Left colon (tissue), 2 donors: ENCODE data around the gene CD84. TPM values are rescaled to one million over a fixed set of nuclear protein-coding genes. Genes with fewer than 3 reads are reported as not detected.
"Not testable (repeated sequence)": the region's sequence is repeated elsewhere in the genome, so short reads cannot be mapped to it uniquely, and the experiment has no call there.

Experiments
- ATAC-seq: fragments of 200-7000 bp; cut with Tn5 transposase; one replicate; pipeline ENCODE4 v1.9.1; 2020; ENCODE audit warnings: mild to moderate bottlenecking, moderate library complexity
- DNase-seq, 2 donors: peaks; one replicate each; pipeline ENCODE4 v3.0.0-alpha.2; 2020
- intact Hi-C, 2 donors: fragments of 100-400 bp; cut with DNase I in 1 of 2; cut with micrococcal nuclease in 1 of 2; formaldehyde crosslinking; loops; one replicate each; pipeline versions ENCODE4 v1.11.2 to v1.14.0; 2022; cut with DNase I, micrococcal nuclease
- total RNA-seq, 2 donors: library from RNA; stranded (reverse); fragmentation: NEBNext Ultra II Directional; extraction: Animal tissue kit (Norgen Biotek cat#: 25700); gene quantifications; one replicate each; pipeline ENCODE4 v1.2.1, GENCODE V29; 2021
- donor health status: DM: no; HTN: no; CAD: no.
- donor health status: DM: yes; HTN: yes; CAD: no.

The CD84 gene
- total RNA-seq, 2 donors from 2014 or later = 2.1 to 6.2 TPM

DNA sequence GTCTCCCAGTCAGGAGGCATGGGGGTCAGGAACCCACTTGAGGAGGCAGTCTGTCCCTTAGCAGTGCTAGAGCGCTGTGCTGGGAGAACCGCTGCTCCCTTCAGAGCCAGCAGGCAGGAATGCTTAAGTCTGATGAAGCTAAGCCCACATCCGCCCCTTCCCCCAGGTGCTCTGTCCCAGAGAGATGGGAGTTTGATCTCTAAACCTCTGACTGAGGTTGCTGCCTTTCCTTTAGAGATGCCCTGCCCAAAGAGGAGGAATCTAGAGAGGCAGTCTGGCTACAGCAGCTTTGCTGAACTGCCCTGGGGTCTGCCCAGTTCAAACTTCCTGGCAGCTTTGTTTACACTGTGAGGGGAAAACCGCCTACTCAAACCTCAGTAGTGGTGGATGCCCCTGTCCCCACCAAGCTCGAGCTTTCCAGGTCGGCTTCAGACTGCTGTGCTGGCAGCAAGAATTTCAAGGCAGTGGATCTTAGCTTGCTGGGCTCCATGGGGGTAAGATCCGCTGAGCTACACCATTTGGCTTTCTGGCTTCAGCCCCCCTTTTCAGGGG lies 49.8 kb downstream of the CD84 start:
- intact Hi-C loops, ATAC-seq, DNase-seq: not testable (repeated sequence)

DNA sequence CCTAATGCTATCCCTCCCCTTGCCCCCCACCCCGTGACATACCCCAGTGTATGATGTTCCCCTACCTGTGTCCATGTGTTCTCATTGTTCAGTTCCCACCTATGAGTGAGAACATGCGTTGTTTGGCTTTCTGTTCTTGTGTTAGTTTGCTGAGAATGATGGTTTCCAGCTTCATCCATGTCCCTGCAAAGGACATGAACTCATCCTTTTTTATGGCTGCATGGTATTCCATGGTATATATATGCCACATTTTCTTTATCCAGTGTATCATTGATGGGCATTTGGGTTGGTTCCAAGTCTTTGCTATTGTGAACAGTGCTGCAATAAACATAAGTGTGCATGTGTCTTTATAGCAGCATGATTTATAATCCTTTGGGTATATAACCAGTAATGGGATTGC lies 55.5 kb downstream of the CD84 start:
- intact Hi-C loops, ATAC-seq, DNase-seq: not testable (repeated sequence)

DNA sequence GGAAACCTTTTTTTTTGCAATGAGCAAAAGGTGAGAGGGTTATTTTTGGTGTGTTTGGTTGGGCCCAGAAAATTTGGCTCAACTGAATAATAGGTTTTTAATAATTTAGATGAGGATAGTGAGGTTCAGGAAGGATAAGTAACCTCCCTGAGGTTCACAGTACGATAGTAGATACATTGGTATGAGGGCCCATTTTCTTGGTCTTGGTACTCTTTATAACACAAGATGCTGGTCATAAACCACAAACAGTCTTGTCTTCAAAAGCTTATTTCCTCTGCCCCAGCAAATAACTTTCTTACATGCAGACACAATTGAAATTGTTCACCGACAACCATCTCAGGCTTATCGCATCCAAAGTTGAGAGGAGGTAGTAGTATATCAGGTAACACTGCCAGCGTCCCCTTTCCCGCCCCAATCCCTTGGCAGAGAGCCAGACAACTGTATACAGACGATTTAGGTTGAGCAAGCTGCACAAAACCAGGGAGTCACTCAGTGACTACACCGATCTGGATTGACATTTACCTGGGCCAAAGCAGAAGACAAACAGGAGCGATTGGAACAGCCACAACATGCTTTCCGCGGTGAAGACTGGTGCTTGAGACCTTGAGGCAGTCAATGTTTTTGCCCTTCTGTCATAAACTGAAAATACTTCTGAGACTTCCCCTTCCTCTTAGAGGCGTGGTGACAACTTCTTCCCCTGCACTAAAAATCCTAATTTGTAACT lies 56.5 kb downstream of the CD84 start, which contains the start of gene SLAMF6:
Gene SLAMF6, minus strand, starts transcription at position 634 of the 724 bp plus-strand sequence. Its CDS starts 63 bp downstream, at position 571.
- intact Hi-C loops = no loop called here
- DNase-seq (peak in 1 of 2 donors; percentile 45), ATAC-seq (peak; percentile 74)

DNA sequence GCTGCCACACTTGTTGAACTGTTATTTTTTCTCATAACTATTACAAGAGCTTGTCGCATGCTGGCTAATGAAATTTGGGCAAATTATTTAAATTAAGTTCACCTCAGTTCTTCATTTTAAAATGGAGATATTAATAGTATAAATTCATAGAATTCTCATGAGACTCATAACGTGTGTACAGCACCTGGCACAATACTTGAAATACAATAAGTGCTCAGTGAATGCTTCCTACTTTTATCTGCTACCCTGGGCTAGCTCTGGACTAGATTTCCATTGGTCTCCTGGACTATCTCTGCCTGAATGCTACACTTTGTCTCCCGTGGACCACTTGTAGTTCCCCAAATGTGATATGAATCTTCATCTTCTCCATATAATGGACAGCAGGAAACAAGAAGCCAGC lies 57.2 kb downstream of the CD84 start:
- no peak for ATAC-seq
- intact Hi-C loops = no loop called here
- DNase-seq = no peak

DNA sequence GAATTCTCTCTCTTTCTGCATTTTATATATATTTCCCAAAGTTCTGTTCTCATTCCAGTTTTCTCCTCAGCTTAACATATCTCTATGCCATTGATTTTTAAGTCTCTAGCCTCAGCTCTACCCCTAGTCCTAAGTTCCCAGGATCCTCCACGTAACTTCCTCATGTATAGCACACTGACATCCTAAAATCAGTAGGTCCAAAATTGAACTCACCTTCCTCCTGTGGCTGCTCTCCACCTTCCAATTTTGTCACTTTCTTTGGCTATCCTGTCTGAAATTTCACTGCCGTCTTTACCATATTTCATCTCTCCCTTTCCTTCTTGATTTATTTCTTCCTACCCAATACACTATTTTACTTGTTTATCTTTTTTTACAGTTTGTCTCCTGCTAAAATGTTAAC lies 57.7 kb downstream of the CD84 start:
- DNase-seq (no peak), ATAC-seq (no peak)
- intact Hi-C loops = no loop called here

DNA sequence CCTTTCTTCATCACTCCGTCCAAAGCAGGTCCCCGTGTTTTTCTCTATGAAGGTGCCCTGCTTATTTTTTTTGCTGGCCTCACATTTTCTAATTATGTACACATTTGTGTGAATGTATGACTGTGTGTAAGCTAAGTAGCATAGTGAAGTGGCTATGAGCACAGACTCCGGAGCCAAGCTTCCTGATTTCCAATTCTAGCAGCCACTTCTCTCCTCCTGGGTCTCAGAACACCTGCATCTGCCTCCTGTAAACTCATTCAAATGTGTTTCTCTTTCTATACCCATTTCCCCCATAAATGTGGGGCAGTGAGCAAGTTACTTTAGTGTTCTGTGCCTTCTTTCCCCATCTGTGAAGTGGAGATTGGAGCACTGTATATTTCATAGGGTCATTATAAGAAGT lies 58.3 kb downstream of the CD84 start:
- DNase-seq (no peak), ATAC-seq (no peak)
- intact Hi-C loops = no loop called here

DNA sequence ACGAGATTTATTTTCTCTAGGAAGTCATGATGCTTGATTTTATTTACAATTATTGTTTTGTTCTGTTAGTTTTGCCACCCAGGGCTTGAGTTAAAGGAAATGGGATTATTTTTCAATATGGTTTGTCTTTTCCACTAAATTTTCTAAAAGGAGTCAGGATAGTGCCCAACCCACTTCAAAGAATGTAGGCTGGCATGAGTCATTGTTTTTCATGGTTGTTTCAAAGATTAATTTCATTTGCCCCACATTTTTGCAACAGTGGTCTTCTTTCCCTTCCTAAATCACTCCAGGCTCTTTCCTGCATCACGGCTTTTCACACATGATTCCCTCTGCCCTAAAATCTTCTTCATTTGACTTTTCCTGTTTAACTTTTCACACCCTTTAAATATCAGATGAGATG lies 58.7 kb downstream of the CD84 start:
- intact Hi-C loops = no loop called here
- DNase-seq = no peak
- ATAC-seq = no peak

DNA sequence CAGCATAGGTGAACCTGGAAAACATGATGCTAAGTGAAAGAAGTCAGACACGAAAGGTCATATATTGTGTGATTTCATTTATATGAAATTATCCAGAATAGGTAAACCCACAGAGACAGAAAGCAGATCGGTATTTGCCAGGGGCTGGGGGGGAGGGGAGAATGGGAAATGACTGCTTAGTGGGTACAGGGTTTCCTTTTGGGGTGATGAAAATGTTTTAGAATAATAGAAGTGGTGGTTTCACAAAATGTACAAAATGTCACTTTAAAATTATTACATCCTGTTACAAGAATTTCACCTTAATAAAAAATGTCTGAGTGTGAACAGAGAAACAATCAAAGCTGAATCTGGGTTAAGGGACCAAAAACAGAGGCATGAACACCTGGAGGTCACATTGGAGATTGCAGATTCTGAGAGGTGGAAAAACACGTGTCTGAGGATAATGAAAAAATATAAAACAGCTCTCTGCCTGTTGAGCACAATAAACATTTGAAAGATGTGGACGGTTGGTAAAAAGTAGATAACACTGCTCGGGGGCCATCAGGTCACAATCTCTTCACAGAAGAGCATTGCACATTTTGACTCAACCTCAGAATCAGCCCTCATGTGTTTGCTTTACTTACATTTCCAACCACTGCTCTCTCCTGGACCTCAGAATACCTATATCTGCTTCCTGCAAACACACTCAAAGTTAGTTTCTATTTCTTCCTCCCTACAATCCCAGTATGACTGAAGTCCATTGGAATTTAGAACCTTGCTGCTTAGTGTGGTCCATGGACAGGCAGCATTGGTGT lies 59.5 kb downstream of the CD84 start:
- no peak for DNase-seq
- intact Hi-C loops = no loop called here
- ATAC-seq = peak; percentile 83

DNA sequence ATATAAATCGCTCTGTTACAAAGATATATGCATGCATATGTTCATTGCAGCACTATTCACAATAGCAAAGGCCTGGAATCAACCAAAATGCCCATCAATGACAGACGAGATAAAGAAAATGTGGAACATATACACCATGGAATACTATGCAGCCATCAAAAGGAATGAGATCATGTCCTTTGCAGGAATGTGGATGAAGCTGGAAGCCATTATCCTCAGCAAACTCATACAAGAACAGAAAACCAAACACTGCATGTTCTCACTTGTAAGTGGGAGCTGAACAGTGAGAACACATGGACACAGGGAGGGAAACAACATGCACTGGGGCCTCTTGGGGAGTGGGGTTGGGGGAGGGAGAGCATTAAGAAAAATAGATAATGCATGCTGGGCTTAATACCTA lies 61.8 kb downstream of the CD84 start:
- DNase-seq, intact Hi-C loops, ATAC-seq: not testable (repeated sequence)

DNA sequence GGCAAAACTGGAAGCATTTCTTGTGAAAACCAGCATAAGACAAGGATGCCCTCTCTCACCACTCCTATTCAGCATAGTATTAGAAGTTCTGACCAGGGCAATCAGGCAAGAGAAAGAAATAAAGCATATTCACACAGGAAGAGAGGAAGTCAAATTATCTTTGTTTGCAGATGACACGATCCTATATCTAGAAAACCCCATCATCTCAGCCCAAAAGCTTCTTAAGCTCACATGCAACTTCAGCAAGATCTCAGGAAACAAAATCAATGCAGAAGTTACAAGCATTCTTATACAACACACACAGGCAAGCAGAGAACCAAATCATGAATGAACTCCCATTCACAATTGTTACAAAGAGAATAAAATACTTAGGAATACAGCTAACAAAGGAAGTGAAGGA lies 63.4 kb downstream of the CD84 start:
- DNase-seq, intact Hi-C loops, ATAC-seq: not testable (repeated sequence)

DNA sequence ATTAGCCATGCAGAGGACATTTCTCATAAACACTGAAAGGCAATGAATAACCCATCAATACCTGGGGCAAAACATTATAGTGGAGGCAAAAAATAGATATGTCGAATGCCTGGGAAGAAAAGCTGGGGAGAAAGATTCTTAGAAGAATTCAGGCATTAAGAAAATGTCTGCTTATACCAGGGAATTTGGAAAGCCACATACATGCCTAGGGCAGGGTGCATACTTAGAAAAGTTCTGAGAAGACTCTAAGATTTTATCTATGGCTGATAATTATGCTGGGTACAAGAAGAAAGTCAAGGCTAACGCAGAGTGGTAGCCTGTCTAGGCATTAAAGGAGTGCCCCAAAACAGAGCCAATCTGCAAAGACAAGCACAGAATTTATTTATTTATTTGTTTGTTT lies 74.6 kb downstream of the CD84 start:
- no peak for ATAC-seq
- no peak for DNase-seq
- intact Hi-C loops = no loop called here

DNA sequence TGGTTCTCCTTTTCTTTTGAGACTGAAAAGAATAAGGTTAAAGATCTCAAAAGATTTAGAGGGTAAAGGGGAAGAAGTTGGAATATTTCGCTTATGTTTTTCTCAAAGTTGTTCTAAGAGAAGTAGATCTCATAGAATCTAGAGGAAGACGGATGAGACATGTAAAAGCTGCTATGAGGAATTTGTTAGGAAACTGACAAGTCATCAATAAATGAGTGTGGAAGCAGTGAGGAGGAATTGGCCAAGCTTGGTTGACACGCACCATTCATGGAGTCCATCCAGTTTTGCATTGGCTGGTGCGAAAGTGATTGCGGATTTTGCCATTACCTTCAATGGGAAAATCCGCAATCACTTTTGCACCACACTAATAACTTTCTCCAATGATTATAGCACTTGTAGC lies 76.2 kb downstream of the CD84 start:
- intact Hi-C loops = no loop called here
- ATAC-seq (no peak), DNase-seq (no peak)

DNA sequence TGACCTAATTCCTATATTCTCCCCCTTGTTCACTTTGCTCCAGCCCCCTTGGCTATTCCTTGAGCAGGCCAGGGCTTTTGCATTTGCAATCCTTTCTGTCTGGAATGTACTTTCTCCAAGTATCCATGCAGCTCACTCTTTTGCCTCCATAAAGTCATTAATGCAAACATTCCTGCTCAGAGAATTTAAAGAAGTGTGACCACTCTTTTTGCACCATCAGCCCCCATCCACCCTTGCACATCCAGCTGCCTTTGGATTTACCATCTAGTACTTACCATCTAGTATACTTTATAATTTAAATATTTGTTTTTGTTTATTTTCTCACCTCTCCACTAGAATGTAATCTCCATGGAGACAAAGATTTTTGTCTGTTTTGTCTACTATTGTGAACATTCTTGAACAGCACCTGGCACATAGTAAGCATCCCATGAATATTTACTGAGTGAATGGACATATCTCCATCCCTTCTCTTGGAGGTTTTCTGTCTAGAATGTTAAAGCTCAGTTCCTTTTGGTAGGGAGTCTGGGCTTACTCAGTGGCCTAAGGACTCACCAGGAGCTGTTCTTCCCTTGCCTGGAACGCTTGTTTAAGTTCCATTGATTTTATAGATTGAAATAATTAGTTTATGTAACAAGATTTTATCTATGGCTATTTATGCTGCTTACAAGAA lies 78.8 kb downstream of the CD84 start:
- ATAC-seq (no peak), DNase-seq (no peak)
- intact Hi-C loops = no loop called here

DNA sequence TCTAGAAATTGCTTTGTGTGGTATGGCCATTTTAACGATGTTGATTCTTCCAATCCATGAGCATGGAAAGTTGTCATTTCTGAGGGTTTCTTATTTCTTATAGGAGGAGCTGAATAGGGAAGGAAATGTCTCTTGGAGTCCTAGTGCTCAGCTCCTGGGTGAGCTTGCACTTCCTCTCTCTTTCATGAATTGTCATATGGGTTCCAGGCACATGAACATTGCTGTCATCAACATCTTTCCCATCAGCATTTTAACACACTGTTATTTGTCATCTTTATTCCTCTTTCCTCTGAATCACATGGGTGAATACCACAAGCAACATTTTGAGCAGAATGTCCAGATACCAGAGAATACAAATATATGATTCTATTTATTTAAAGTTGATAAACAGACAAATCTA lies 79.7 kb downstream of the CD84 start:
- no peak for ATAC-seq
- no peak for DNase-seq
- intact Hi-C loops = no loop called here

DNA sequence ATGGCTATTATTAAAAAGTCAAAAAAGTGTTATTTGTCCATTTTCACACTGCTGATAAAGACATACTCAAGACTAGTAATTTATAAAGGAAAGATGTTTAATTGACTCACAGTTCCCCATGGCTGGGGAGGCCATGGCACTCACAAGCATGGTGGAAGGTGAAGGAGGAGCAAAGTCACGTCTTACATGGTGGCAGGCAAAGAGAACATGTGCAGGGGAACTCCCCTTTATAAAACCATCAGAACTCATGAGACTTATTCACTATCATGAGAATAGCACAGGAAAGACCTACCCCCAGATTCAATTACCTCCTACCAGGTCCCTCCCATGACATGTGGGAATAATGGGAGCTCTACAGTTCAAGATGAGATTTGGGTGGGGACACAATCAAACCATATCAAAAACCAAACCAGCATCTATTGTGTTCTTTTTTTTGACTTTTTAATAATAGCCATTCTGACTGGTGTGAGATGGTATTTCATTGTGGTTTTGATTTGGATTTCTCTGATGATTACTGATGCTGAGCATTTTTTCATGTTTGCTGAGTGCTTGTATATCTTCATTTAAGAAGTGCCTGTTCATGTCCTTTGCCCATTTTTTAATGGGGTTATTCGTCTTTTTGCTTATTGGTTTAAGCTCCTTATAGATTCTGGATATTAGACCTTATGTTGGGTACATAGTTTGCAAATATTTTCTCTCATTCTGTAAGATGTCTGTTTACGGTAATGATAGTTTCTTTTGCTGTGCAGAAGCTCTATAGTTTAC lies 80.8 kb downstream of the CD84 start:
- ATAC-seq, DNase-seq, intact Hi-C loops: not testable (repeated sequence)

DNA sequence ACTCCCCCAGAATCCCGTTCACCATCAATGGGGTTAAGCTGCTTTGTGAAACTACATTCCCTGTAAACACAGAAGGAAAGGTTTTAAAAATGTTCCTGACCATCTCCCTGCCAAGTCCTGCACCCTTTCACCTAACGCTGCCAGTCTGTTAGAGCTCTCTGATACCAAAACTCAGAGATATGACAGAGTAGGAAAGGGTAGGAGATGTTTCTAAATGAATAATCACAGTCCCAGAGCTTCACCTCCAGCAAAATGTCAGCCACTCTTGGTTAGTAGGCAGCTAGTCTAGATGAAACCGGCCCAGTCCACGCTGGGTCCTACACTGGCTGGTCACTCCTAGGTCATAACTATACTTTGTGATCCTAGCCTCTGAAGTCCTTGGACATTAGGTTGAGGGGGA lies 83.0 kb downstream of the CD84 start:
- DNase-seq (no peak), ATAC-seq (no peak)
- intact Hi-C loops = no loop called here

DNA sequence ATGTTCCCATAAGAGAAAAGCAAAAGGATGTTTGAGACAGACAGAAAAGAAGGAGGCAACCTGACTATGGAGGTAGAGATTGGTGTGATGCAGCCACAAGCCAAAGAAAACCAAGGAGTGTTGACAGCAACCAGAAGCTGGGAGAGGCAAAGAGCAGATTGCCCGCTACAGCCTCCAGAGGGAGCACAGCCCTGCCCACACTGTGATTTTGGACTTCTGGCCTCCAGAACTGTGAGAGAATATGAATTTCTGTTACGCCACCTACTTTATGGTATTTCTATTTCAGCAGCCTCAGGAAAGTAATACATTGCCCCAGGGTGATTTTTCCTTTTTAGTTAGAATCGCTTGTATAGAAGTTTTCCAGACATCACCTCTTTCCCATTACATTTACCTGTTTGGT lies 84.7 kb downstream of the CD84 start:
- DNase-seq (peak in 1 of 2 donors; percentile 25), ATAC-seq (peak; percentile 72)
- intact Hi-C loops = no loop called here

DNA sequence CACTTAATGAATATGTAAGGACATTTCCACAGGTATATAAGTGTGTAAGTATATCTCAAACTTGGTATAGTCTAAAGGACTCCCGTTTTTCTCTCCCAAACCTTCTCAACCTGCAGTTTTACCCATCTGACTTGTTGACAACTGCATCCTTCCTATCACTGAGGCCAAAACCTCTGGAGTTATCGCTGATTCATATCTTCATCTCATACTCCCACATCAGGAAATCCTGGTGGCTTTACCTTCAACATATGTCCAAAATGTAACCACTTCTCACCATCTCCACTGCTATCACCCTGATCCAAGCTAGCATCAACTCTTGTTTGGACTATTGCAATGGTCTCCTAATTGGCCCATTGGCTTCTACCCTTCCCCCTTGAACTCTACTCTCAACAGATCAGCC lies 86.7 kb downstream of the CD84 start:
- no peak for ATAC-seq
- intact Hi-C loops = no loop called here
- DNase-seq = no peak

DNA sequence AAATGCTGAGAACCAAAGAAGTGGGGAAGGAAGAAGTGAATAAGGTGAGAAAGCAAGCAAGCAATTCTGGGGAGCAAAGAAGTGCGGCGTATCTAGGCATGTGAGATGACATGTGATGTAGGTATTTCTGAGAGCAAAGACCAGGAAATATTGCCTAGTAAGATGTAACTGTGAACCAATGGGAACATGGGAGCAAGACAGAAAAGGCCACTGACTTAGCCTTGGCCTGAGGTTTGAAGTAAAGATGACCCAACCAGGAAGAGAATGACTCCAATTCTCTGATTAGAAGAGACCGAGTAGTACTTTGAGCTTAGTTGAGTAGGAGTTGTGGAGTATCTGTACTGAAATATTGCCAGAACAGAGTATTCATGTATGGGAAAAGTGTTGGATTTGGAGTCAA lies 87.3 kb downstream of the CD84 start:
- intact Hi-C loops = no loop called here
- no peak for DNase-seq

More for the DNA sequence above, 87.3 kb downstream of the CD84 start:
- no peak for ATAC-seq
